ENCODE results near the gene IFI30.
"Not testable (repeated sequence)": the region's sequence is repeated elsewhere in the genome, so short reads cannot be mapped to it uniquely, and the experiment has no call there.

Gene IFI30

DNA sequence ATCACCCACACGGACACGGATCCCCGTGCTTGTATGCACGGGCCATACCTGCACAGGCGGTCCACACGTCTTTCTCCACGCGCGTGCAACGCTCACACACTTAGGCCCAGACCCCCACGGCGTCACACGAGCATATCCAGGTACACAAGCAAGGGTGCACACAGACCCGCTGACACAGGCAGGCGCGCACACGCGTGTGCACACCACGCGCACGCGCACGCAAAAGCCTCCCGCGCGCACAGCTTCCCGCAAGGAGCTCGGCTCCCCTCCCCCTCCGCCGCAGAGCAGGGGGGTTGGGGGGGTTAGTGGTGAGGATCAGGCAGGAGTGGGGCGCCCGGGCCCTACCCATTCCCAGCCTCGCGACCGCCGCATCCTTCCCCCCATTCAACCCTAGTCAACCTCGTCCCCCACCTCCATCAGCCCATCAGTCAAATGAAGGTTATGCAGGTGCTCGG lies 29.8 kb downstream of the IFI30 start:
- no peak for DNase-seq (ENCODE audit: low spot score)

DNA sequence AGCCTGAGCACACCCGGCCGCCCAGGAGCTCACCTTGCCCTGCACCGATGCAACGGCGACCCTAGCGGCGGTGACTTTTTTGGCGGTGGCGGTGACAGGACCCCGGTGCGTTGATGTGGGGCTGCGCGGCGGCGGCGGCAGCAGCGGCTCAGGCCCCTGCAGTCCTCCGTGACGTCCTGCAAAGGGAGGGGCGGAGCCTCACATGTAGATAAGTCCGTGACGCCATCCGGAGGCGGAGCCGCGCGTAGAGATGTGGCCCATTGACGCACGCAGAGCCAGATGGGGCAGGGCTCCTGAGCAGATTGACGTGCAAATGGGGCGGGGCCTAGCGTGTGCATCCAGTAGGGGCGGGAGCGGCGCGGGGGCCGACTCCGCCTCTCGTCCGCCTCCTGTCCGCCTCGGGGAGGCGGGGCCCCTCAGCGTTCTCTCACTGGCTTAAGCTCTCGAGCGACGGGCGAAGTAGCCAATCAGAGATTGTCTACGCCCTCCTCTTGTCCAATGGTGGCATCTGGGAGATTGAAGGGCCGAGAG lies 30.3 kb downstream of the IFI30 start, which contains the start of gene RAB3A:
Gene RAB3A (minus strand): TSS at position 180 of the 531 bp plus-strand sequence. CDS start 1,302 bp downstream, outside the sequence.
- peak; percentile 97 for DNase-seq (ENCODE audit: low spot score)

DNA sequence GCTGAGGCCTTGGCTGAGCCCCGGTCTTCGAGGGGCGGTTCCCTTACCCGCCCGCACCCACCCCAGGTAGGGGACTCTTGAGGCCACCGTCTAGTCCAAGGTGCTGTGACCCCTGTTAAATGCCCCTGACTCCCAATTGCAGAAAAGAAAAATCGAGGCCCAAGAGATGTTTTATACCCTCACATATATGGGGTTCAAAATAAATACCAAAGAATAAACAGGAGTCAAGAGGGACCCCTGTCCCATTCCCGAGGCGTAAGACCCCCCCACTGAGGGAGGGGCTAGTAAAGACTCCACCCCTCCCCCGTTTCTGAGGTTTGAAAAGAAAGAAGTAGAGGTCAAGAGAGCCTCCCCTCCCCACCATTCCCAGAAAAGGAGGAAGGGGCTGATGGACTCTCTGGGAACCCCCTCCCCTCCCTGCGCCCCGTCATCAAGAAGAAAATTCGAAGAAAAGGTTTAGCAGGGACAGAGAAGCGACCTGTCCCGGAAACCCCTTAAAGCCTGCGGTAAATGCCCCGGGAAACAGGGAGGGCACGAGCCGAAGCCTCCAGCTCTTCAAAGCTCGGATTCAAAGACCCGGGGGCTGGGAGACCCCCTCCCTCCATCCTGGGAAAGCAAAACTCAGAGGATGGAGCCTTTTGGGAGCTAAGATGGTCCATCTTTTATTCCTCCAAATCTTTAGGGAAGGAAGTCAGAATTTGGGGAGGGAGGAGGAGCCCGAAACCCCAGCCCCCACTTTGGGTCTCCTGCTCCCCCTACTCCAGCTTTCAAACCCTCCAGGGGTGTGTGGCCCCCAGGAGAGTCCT lies 31.0 kb downstream of the IFI30 start:
- DNase-seq (ENCODE audit: low spot score), result no peak

DNA sequence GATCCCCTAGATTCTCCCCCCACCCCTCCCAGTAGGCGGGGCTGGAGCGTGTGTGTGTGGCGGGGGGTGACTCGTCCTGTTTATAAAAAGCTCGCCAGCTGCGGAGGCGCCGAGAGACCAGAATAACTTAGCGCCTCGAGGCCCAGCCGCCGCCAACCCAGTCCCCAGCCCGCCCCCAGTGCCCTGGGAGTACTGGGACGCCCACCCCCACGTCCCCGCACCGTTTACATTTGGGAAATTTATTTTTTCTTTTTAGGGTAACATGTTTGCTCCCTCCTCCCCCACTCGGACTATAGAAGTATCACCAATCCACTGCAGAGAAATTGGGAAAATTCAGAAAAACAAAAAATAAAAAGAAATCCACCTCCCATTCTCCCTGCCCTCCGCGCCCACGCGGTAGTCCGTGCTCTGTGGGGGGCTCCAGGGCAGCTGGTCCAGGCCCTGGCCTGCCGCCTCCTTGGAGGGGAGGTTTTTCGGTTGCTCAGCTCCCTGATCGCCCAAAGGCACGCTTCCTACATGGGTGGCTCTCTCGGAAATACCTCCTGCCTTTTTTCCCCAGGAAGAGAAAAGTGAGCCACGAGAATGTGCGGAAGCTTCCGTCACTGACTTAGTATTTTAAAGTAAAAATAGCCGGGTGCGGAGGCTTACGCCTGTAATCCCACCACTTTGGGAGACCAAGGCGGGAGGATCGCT lies 31.7 kb downstream of the IFI30 start:
- peak; percentile 74 for DNase-seq (ENCODE audit: low spot score)

DNA sequence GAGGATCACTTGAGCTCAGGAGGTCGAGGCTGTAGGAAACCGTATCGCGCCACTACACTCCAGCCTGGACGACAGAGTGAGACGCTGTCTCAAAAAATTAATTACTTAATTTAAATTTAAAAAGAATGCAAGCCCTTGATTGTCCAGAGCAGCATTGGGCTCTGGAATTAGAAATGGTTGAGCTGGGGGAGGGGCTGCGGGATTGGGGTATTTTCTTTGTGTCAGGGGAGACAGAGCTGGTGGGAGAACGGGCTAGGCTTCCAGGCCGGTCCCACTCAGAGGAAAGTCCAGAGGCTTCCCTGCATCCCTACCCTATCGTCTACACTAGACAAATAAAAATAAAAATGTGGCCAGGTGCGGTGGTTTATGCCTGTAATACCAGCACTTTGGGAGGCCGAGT lies 32.4 kb downstream of the IFI30 start:
- DNase-seq (ENCODE audit: low spot score), result no peak

DNA sequence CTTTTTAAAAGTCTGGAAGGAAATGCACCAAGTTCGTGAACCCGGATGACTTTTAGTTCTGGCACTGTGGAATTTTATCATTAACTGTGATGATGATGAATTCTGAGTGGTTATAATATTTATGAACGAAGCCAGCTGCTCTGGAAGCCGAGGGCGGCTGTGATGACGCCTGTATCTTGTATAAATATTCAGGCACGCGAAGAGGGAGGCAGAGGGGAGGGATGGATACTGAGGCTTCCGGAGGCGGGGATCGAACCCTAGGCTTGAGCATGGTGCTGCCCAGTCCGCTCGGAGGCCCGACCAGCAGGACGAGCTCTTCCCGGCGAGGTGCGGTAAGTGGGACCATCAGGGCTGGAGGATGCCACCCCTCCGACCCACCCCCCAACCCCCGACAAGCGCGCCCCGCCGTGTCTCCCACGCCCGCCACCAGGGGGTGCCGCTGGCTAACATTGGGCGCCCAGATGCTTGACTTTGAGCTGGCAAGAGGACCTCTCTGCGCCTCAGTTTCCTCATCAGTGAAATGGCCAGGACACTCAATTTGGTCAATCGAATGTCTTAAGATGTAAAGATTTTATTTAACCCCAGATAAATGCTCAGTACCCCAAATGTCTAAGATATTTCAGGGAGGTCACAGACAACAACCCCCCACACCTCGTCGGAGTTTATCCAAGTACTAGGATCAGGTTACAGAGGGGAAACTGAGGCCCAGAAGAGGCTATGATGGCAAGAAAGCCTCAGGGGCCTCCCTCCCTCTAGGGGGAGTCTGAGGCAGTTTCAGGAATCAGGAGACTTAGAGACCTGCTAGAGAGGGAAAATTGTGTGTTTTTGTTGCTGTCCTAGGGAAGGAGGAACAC lies 34.7 kb downstream of the IFI30 start:
- peak; percentile 60 for DNase-seq (ENCODE audit: low spot score)

DNA sequence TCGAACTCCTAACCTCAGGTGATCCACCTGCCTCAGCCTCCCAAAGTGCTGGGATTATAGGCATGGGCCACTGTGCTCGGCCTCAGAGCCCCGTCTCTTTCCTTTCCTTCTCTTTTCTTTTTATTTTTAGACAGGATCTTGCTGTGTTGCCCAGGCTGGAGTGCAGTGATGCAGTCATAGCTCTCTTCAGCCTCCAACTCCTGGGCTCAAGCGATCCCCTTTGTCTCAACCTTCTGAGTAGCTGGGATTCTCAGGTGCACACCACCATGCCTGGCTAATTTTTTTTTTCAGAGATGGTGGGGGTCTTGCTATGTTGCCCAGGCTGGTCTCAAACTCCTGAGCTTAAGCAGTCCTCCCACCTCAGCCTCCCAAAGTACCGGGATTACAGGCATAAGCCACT lies 36.3 kb downstream of the IFI30 start:
- not testable (repeated sequence) for DNase-seq (ENCODE audit: low spot score)

DNA sequence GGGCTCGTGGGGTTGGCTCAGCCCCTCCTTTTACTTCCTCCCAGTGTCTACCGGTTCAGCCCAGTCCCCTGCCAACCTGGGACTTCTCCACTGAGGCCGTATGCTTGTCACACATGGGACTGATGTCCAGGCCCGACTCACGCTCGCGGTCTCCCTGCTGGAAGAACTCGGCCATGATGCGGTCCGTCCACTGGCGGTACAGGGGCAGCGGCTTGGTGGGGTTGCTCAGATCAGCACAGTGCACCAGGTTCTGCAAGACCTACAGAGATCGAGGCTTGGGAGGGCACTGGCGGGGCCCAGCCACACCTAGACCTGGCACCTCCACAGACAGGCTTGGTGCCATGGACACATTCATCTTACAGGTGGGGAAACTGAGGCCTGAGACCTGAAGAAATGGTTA lies 38.1 kb downstream of the IFI30 start:
- DNase-seq (ENCODE audit: low spot score), result no peak

DNA sequence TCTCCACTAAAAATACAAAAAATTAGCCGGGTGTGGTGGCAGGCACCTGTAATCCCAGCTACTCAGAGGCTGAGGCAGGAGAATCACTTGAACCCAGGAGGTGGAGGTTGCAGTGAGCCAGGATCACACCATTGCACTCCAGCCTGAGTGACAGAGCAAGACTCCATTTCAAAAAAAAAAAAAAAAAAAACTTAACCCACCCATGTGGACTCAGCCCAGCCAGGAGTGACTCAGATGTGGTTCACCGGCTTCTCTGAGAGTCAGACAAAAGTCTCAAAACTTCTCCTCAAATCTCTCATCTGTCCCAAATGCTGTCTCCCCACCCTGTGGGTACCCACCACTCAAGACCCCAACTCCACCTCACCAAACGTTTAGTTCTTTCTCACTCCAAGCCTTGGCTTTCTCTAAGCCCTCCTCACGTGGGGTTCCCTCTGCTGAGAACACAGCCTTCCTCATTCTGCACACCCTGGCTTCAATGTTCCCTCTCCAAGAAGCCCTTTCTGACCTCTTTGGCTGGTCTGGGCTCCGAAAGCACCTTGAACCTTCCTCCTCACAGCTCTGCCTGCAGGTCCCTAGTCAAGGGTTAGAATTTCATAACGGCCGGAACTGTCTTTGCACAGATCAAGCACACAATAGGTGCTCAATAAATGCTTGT lies 41.3 kb downstream of the IFI30 start:
- DNase-seq (ENCODE audit: low spot score), result no peak

DNA sequence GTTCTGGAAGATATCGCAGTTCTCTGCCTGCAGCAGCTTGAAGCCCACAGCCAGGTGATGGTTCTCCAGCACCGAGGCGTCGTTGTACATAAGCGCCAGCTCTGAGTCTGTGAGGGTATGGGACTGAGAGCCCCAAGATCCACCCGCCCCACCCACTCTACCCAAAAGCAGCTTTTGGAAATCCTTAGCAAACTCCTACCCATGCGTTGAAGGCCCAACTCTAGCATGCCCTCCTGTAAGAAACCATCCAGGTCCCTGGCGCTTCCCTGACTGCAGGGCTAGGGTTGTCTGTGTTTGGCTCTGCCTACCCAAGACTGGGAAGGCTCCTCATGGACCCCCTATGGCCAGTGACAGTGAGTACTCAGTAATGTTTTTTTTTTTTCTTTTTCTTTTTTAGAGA lies 43.2 kb downstream of the IFI30 start:
- no peak for DNase-seq (ENCODE audit: low spot score)

DNA sequence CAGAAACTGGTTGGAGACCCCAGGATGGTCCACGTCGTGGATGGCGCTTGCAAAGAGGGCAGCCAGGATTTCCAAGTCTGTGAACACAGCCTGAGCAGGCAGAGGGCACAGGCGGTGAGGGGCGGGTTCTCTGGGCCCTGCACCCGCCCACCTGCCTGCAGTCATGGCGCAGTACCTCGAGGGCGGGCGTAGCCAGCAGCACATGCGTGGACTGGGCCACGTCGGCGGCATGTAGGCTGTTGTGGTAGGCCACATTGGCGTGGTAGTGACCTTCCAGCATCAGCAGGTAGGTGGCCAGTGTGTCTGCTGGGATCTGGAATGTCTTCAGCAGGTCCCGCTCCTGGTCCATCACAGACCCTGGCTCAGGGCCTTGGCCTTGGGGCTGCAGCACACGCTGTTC lies 44.5 kb downstream of the IFI30 start:
- no peak for DNase-seq (ENCODE audit: low spot score)

DNA sequence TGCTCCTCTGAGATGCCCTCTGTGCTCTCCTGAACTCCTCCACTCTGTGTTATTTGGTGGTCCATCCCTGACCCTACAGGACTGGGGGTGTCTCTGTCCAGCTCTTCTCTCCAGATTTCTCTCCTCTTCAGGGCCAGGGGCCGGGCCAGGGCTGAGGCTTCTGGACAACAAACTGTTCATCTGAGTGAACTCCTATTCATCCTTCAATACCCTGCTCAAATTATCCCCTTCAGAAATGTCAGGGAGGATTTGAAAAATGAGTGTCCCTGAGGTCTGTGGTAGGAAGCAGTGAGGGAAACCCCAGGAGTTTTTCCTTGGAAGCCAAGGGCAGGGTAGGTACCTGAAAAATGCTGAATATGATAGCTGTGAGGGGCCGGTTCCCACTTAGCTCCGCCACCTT lies 45.0 kb downstream of the IFI30 start:
- DNase-seq (ENCODE audit: low spot score), result no peak

DNA sequence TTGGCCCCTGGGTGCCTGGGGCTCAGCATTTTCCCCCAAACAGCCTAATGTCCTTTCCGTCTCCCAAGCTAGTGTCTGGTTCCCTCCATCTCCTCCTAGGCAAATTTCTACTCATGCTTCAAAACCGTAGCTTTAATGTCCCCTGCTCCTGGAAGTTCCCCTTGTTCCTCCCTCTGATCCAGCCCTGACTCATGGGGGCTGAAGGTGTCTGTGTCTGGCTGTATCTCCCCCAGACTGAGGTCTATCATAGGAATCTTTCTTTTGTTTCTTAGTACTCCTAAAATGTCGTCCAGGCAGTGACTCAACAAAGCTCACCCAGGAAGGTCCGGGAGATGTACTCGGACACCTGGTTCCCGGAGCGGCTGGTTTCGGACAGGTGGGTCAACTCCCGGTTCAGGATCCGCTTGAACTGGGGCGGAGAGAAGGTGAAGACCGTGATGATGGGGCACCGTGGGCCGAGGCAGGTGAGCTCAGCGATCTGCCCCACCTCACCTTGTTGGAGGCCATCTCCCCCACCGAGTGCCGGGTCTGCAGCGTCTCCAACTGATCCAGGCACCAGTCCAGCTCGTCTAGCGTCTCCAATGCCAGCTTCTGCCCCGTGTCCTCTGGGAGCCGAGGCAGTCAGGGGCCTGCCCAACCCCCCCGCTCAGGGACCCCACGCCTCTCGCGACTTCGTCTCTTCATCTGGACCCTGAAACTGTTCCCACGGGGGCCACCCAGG lies 46.5 kb downstream of the IFI30 start:
- DNase-seq (ENCODE audit: low spot score), result no peak

DNA sequence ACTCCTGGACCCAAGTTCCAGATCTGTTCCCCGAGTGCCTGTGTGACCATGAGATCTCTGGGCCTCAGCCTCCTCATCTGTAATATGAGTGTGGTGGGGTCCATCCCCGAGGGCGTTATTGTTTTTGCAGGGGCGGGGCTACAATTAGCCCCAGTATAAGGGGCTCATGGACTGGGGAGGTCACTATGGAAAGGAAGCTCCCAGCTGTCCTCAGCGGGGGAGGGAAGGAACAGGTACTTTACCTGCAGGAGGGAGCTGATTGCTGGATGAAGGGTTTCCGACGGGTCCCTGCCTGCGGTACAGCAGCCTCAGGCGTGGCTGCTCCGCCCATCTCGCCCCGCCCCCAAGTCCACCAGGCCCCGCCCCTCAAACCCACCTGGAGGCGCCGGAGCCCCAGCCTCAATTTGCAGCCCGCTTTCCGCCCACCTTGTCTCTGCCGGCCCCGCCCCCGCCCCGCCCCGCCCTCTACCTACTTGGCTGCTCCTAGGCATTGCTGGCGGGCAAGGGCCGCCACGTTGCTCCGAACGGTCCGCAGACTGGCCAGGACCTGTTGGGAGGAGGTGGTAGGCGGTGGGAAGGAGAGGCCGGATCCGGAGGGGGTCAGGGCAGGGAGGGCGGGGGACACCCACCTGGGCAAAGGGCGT lies 47.1 kb downstream of the IFI30 start:
- DNase-seq (ENCODE audit: low spot score), result no peak

DNA sequence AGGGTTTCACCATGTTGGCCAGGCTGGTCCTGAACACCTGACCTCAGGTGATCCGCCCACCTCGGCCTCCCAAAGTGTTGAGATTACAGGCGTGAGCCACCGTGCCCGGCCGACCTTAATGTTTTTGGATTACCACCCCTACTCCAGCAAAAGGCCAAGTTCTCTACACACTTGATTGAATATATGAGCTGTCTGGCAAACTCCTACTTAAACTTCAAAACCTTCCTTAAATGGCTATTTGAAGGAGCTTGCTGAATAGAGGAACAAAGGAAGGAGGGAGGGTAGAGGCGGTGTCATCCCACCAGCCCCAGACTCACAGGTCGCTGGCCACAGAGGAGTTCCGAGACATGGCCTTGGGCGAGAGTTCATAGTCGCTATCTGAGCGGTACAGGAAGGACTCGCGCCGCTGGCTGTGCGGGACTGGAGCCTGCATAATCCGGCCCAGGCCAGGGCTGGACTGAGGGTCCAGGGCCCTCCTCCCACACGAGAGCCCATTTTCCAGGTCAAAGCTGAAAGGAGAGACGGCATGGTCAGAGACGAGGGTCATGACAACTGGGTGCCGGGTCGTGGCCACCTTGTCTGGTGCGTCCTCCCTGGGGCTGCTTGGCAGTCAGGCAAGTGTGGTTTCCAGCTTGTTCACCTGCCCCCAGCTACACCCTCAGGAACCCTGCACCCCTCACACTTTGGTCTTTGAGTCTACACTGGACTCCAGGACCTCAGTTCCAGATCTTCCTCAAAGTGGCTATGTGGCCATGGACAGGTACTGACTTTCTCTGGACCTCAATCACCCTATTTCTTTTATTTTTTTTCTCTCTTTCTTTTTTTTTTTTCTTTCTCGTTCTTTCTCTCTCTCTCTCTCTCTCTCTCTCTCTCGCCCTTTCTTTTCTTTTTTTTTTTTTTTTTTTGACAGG lies 48.5 kb downstream of the IFI30 start:
- no peak for DNase-seq (ENCODE audit: low spot score)

DNA sequence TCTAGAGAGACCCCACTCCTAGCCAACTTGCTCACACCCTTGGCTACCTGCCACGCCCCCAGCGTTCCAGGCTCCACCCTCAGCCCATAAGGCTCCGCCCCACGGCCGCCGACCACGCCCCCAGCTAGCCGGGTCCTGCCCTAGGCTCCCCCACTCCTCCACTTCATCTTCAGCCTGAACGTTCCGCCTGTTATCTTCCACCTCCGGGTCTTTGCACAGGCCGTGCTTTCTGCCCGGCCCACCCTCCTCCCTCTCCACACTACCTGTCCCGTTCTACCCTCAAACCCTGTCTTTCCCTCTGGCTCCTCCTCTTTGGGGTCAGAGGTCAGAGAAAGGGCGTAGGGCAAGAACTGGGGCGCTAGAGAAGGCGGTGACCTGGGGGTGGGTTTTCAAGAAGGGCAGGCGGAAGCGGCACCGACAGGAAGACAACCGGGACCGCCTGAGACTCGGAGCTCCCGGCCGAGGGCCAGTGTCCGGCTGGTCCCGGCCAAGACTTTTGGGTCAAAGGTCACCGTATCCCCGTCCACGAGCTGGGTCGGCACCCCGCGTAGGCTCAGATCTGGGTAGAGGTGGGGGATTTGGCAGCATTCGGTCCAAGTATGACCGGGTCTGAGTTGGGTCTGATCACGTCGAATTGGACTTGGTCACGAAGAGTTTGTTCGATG lies 50.4 kb downstream of the IFI30 start:
- DNase-seq (ENCODE audit: low spot score), result peak; percentile 71

DNA sequence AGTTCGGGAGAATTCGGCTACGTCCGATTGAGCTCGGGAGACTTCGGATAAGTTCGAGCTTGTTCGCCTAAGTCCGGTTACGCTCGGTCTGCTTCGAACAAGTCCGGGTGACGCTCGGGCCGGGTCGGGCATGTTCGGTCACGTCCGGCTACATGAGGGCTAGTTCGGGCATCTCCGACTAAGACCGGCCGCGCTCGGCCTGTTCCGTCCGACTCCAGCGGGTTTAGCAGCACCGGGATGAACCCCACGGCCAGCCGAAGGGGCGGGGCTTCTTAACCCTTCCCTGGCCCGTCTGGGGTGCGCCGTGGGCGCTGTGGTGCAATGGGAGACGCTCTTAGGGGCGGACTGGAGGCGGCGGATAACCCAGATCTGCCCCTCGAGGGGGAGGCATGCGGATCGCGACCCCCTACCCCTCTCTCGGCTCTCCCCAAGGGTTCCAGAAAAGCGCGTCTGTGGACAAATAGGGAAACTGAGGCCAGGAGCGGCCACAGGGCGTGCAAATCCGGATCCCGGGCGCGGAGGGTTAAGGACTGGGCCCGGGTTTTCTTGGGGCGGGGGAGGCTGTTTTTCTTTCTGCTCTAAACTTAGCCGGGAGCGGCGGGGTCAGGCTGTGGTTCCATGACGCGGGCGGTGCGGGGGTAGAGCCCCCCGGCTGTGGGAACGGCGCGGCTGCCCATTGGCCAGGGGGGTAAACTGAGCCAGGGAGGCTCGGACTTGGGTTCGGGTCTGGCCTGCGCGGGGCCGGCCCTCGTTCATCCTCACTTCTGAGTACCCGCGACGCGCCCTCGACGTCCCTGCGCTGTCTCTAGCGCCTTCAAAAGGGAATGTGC lies 51.1 kb downstream of the IFI30 start:
- DNase-seq (ENCODE audit: low spot score), result peak; percentile 86

DNA sequence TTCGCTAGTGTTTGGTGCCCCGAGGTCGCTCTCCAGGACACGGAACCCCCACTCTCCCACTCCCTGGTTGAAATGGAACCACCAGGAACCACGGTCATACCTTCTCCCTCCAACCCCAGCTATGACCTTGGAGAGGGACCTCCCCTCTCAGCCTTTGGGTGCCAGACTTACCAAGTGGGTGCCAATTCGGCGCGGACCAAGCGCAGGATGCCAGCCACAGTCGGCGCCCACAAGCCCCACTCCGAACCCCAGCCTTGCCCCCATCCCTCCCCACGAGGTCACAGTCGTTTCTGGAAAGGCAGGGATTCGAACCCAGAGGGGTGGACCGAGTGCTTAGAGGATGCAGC lies 51.7 kb downstream of the IFI30 start:
- DNase-seq (ENCODE audit: low spot score), result no peak
